Activated CD8-positive, alpha-beta memory T cell treated with anti-CD3 and anti-CD28 coated beads for 4 hours (primary cell): ENCODE results near the gene ZNF362.

Source experiments
- DNase-seq, 2 donors: peaks; one replicate each; pipeline ENCODE4 v3.0.0-alpha.2; 2020; ENCODE audit warnings: low read depth in 2 of 2

Gene ZNF362

DNA sequence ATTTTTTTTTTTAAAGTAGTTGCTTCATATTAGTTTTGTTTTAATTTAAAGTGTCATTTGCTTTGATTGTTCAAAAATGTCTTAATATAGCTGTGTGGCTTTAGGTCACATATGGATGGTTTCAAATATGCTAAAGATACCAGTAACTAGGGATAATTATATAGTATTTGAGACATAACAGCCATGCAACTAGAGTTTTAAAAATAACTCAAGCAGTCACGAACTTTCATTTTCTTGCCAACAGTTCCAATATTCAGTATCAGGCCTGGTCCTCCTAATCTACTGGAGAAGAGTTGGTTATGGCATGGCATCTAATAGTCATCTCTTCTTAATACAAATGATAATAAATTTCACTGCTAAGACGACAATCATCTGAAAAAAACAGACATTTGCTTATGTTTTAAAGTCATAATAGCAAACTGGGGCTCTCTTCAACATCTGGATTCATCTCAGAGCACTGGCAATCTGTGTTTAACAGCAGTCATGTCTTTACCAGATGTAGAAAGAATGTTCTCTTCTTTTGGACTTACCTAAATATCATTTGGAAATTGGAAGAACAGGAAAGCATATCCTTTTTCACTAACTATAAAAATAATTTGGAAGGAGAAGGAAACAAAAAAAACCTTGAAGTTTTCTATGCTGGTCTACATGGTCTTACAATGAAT, 88.7 kb downstream of the ZNF362 start:
- no peak for DNase-seq

DNA sequence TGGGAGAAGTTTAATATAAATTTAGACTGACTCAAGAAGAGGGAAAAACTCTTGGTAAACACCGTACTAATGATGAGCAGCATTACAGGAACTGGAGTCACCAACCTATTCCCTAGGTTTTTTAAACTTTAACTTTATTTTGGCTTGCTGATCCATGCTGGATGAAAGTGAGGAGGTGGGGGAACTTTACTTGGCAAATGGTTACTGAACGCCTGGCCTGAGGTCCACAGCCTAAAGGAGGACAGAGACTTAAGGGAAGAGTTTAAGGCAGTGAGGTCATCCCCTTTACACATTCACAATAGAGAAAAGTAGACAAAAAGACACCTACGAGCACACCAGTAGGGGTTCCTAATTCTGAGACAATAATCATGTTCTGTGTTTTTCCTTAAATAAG, 90.2 kb downstream of the ZNF362 start:
- DNase-seq: no peak

DNA sequence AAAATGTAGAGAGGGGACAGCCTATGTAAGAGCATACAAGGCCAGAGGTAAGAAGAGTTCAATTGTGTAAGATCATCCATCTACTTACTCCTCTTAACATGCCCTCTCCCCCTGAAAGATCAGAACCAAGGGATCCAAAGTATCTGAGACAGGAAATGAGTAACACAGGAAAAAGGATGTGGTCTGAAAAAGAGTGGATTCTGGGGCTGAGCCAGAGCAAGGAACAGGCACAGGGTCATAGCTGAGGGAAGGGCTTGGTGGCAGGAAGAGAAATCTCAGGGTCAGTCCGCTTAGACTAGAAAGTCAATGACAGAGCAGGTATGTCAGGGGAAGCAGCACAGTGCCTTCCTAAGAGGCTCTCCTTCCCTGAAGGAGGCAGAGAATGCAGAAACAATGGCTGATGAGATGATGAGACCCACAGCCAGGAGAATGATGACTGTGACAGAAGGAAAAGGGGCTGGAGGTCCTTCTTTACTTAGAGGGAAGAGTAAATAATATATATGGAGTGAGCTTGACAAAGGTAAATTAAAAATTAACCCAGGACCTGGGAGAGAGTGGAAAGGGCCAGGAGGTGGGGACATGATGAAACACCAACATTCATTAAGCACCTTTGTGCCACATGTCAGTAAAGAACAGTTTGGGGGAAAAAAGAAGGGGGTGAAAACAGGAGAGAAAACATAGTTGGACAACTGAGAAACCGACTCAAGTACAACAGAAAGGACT, 90.8 kb downstream of the ZNF362 start:
- DNase-seq: no peak

DNA sequence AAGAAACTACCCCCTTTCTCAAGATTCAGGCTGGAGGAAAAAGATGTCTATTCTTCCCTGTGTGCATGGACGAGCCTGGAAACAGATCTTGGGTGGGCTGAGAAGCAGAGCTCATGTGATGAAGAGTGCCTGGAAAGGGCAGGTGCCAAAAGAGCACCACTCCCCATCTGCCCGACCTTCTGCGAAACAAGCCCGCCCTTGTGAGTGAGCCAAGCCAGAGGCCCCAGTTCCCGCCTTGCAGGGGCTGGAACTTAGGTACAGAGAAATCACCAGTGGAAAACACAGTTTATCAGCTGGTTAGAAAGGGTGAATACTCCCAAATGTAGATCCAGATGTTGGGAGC, 91.3 kb downstream of the ZNF362 start:
- DNase-seq: no peak

DNA sequence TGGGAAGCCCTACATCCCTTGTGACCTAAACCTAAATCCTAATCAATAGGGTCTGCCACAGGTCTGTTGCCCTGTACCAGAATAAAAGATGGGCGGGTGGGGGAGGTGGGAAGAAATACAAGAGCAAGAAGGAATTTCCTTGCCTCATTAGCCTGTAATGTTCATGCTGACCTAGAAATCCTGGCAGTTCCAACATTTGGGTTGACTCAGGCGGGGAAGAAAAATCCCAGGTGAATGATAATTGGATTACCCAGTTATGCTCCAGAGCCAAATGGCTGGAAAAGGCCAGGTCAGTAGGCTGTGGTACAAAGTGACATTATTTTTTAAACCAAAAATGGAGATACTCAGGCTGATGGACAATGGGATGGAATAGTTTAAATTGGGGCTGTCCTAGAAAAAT, 91.9 kb downstream of the ZNF362 start:
- DNase-seq: no peak

DNA sequence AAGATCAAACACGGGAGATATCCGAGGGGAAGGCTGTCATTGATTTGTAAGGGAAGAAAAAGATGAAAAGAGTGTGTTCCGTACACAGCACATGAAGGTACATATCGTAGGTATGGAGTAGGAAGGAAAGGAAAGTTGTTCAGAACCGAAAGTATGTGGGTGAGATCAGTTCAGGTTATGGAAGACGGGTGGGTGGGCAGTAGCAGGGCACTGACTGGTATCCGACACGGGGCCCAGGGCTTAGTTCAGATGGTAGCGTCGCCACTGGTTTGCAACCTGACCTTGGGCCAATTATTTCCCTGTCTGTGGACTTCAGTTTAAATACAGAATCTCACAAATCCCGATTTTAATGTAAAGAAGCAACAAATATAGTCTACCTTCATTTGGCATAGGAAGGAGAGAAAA, 92.4 kb downstream of the ZNF362 start:
- peak in 1 of 2 donors; percentile 7 for DNase-seq

DNA sequence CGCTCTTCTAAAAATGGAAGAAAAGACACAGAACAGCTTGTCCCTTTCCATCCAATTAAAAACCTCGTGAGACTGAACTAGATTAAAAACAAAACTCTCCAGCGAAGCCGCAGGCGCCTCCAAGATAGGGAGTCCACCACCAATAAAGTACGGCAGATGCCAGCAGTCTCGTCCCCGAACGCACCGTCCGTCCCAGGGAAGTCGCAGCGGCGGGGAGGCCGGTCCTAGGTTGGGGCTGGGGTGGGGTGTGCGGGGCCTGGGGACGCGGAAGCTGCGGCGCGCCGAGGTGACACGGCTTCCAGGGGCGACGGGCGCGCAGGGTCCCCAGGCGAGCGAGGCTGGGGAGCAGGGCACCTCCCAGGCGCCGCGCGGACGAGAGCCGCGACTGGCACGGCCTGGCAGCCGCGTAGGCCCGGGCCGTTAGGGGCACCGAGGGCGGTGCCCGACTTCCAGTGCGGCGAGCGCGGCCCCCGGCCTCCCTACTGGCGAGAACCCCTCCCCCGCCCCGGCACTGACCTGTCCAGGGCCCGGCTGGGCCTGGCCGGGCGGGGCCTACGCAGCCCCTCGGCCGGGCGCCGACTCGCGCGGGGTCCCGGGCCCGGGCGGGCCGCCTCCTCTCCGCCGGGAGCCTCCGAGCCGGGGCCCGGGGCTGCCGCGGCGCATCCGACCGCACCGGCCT, 92.9 kb downstream of the ZNF362 start:
- DNase-seq: peak in 1 of 2 donors; percentile 6

DNA sequence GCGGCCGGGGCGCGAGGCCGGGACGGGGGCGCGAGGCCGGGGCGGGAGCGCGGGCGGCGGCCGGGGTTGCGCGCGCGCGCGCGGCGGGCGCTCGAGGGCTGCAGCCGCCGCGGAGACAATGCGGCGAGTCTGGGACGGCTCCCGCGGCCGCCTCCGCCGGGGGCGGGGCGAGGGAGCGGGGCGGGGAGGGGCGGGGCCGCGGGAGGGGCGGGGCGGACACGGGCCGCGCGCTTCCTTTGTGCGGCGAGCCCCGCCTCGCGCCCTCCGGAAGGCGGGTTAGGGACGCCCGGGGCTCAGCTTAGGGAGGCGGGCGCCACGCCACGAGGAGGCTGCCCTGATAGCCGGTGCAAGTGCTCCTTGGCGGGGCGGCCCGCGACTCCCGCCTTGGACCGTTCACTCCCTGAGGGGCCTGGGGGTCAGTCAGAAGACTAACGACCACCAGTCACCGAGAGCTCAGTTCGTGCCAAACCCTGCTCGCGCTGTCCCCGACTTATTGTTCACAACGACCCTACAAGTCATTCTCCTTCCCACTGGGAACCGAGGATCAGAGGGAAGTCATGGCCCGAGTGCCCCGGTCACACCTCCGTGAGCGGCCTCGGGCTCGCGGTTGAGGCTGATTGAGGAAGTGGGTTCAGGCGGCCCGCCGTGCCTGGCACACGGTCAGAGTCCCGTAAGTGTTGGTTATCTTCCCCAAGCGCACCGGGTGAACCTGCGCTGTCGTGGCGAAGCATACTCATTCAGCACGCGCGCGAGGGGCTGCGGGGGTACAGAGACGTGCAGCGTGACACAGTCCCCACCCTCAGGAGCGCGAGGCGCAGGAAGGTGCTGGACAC, 93.7 kb downstream of the ZNF362 start:
- peak; percentile 54 to 63 for DNase-seq
